HepG2 (cell line): ENCODE results near the gene APOBEC3H. TPM values are rescaled to one million over a fixed set of nuclear protein-coding genes. Genes with fewer than 3 reads are reported as not detected.

Experiments
- ATAC-seq: fragments of 200-7000 bp; cut with Tn5 transposase; 3 replicates; pipeline ENCODE4 v1.9.1; 2020; ENCODE audit warnings: mild to moderate bottlenecking, moderate library complexity
- BruUV-seq: library from RNA; stranded (reverse); fragments of 400-500 nt; replicated peaks from 2 replicates; lab custom pipeline; 2021; lab: Mats Ljungman, UMichigan
- CTCF ChIA-PET: fragments of 300-600 bp; formaldehyde crosslinking; extraction: SDS; loops from one replicate; lab custom pipeline; 2021; ENCODE audit warnings: low total read pairs, inconsistent platforms, low intra/inter-chr PET ratio; lab: Yijun Ruan, JAX
- POLR2A ChIA-PET: fragments of 350-600 bp; sonication (Branson Sonifier 250); formaldehyde crosslinking; loops from one replicate; lab custom pipeline; 2020; ENCODE audit warnings: antibody characterized with exemption, inconsistent platforms; lab: Yijun Ruan, JAX
- DNase-seq: peaks from one replicate; pipeline ENCODE4 v3.0.0-alpha.2; 2015; ENCODE audit warnings: low spot score
- FAIRE-seq: peaks from 3 replicates; lab custom pipeline; 2011; peaks lifted over from hg19 to GRCh38; lab: Jason Lieb, UNC
- H2AFZ ChIP-seq: one replicate; pipeline ENCODE4 v1.6.1; 2011; ENCODE audit warnings: low read length, inconsistent platforms
- H3K27ac ChIP-seq: fragments of 300-600 bp; 3 replicates; pipeline ENCODE4 v1.8.0; 2011; ENCODE audit warnings: mixed run types, mild to moderate bottlenecking, mixed read lengths, low read length, inconsistent platforms; ENCODE audit not compliant: insufficient read depth; ENCODE audit errors: extremely low read length
- H3K27me3 ChIP-seq, 2 experiments: fragments of 200-600 bp in 1 of 2; 2 replicates in 1 of 2; 3 replicates in 1 of 2; pipeline versions ENCODE4 v1.6.0 to v1.8.0; 2011; ENCODE audit warnings: low read length in 2 of 2, mild to moderate bottlenecking in 2 of 2, moderate library complexity in 2 of 2, inconsistent platforms in 1 of 2; ENCODE audit not compliant: insufficient read depth in 2 of 2, control insufficient read depth in 1 of 2
- H3K36me3 ChIP-seq, 2 experiments: fragments of 200-600 bp in 1 of 2; replicated peaks in 1 of 2; 2 replicates in 1 of 2; 3 replicates in 1 of 2; pipeline versions ENCODE4 v1.5.1 to v1.8.0; 2011; ENCODE audit warnings: low read length in 2 of 2, inconsistent platforms in 1 of 2; ENCODE audit not compliant: insufficient read depth in 2 of 2, control insufficient read depth in 1 of 2
- H3K4me1 ChIP-seq: 2 replicates; pipeline ENCODE4 v1.5.1; 2012; ENCODE audit warnings: low read length, inconsistent platforms; ENCODE audit not compliant: insufficient read depth
- H3K4me2 ChIP-seq: 2 replicates; pipeline ENCODE4 v1.6.0; 2011; ENCODE audit warnings: low read depth, low read length, inconsistent platforms
- H3K4me3 ChIP-seq, 3 experiments: fragments of 200-600 bp in 1 of 3; sonication (generic), shearing (Covaris generic) in 1 of 3; replicated peaks in 1 of 3; 2 replicates each; pipeline ENCODE4 v1.5.1; 2011 to 2016; ENCODE audit warnings: low read length in 3 of 3, inconsistent platforms in 2 of 3, low read depth in 2 of 3, mild to moderate bottlenecking in 2 of 3, control low read depth in 1 of 3, mixed read lengths in 1 of 3; ENCODE audit not compliant: insufficient read depth in 1 of 3
- H3K79me2 ChIP-seq: one replicate; pipeline ENCODE4 v1.6.1; 2011; ENCODE audit warnings: low read length, inconsistent platforms; ENCODE audit not compliant: insufficient read depth
- H3K9ac ChIP-seq: 2 replicates; pipeline ENCODE4 v1.6.0; 2011; ENCODE audit warnings: mild to moderate bottlenecking, low read depth, low read length, inconsistent platforms; ENCODE audit not compliant: insufficient read depth
- H3K9me3 ChIP-seq: 2 replicates; pipeline ENCODE4 v1.5.1; 2012; ENCODE audit warnings: mild to moderate bottlenecking, low read length
- H4K20me1 ChIP-seq: 2 replicates; pipeline ENCODE4 v1.6.0; 2011; ENCODE audit warnings: inconsistent platforms, mild to moderate bottlenecking, low read length, moderate library complexity; ENCODE audit not compliant: insufficient read depth
- ATRX ChIP-seq: sonication (generic); formaldehyde crosslinking; IDR thresholded peaks from 2 replicates; pipeline ENCODE4 v1.4.0; 2020; ENCODE audit warnings: missing genetic modification reagents, borderline replicate concordance
- BORCS8-MEF2B ChIP-seq: sonication (generic); formaldehyde crosslinking; IDR thresholded peaks from 2 replicates; pipeline ENCODE4 v1.8.0; 2022; ENCODE audit warnings: mild to moderate bottlenecking, missing genetic modification reagents
- CBX5 ChIP-seq: sonication (generic); formaldehyde crosslinking; IDR thresholded peaks from 2 replicates; pipeline ENCODE4 v1.4.0; 2020; ENCODE audit warnings: missing genetic modification reagents, borderline replicate concordance
- CC2D1A ChIP-seq: sonication (generic); formaldehyde crosslinking; IDR thresholded peaks from 2 replicates; pipeline ENCODE4 v1.8.1; 2023; ENCODE audit warnings: mild to moderate bottlenecking, missing genetic modification reagents
- CREBL2 ChIP-seq: sonication (generic); formaldehyde crosslinking; IDR thresholded peaks from 2 replicates; pipeline ENCODE4 v1.8.1; 2023; ENCODE audit warnings: missing genetic modification reagents, mild to moderate bottlenecking, borderline replicate concordance
- NR3C1 ChIP-seq: sonication (generic); formaldehyde crosslinking; IDR thresholded peaks from 2 replicates; pipeline ENCODE4 v1.4.0; 2020; ENCODE audit warnings: missing genetic modification reagents
- RAD21 ChIP-seq: fragments of 450-650 bp; formaldehyde crosslinking; IDR thresholded peaks from 2 replicates; pipeline ENCODE4 v1.5.0; 2020; ENCODE audit warnings: mild to moderate bottlenecking
- STAG1 ChIP-seq: sonication (generic); formaldehyde crosslinking; IDR thresholded peaks from 2 replicates; pipeline ENCODE4 v1.4.0; 2020; ENCODE audit warnings: missing genetic modification reagents
- ZNF124 ChIP-seq: sonication (generic); formaldehyde crosslinking; IDR thresholded peaks from 2 replicates; pipeline ENCODE4 v1.4.0; 2020; ENCODE audit warnings: missing genetic modification reagents
- ZNF333 ChIP-seq: sonication (generic); formaldehyde crosslinking; IDR thresholded peaks from 2 replicates; pipeline ENCODE4 v1.4.0; 2020; ENCODE audit warnings: mild to moderate bottlenecking, missing genetic modification reagents, borderline replicate concordance
- ZNF530 ChIP-seq: sonication (generic); formaldehyde crosslinking; IDR thresholded peaks from 2 replicates; pipeline ENCODE4 v1.5.0; 2020; ENCODE audit warnings: low read depth, mild to moderate bottlenecking, missing genetic modification reagents
- WGBS: methylation state at CpG from one replicate; pipeline ENCODE4 v1.1.6; 2017; ENCODE audit warnings: low lambda C conversion rate; 5-methylcytosine and 5-hydroxymethylcytosine counted together
- in situ Hi-C: cut with HindIII; loops from 2 replicates; pipeline ENCODE4 v1.10.0; 2017; ENCODE audit warnings: low pct_unique_long_range_greater_than_20kb; ENCODE audit not compliant: extremely low pct_ligation_motif_present
- intact Hi-C: fragments of 100-400 bp; cut with micrococcal nuclease; formaldehyde crosslinking; loops from one replicate; pipeline ENCODE4 v1.10.0; 2022; ENCODE audit not compliant: unreplicated experiment
- polyA plus RNA-seq, 8 experiments: library from polyadenylated mRNA; depleted of rRNA in 3 of 8; stranded (reverse) in 7 of 8; unstranded in 1 of 8; fragments of >200 nt; fragmentation: Illumina TruSeq in 4 of 8; extraction: Trizol in 4 of 8; gene quantifications; 2 replicates each; pipeline versions ENCODE4 v1.2.1 to v1.2.3, GENCODE V29; 2011 to 2016; ENCODE audit warnings: low read depth in 4 of 8, missing spikeins in 1 of 8, mixed read lengths in 1 of 8; ENCODE audit not compliant: insufficient read depth in 1 of 8
- total RNA-seq, 5 experiments: library from RNA; depleted of rRNA; stranded (reverse); fragments of >200 nt; fragmentation: Illumina TruSeq; extraction: Trizol; gene quantifications; 2 replicates each; pipeline ENCODE4 v1.2.3, GENCODE V29; 2016; ENCODE audit warnings: low read depth in 1 of 5
- TF ChIP-seq, protein P1 (sequence below): fragments of 450-650 bp; IDR thresholded peaks from 2 replicates; pipeline ENCODE4 v1.6.1; 2017; ENCODE audit warnings: mild to moderate bottlenecking
- TF ChIP-seq, protein P2 (sequence below): sonication (generic); formaldehyde crosslinking; IDR thresholded peaks from 2 replicates; pipeline ENCODE4 v1.8.0; 2022; ENCODE audit warnings: mild to moderate bottlenecking, missing genetic modification reagents, moderate library complexity
- TF ChIP-seq, protein P3 (sequence below): sonication (generic); formaldehyde crosslinking; IDR thresholded peaks from 2 replicates; pipeline ENCODE4 v1.4.0; 2020; ENCODE audit warnings: mild to moderate bottlenecking, low read depth, missing genetic modification reagents
- TF ChIP-seq, protein P4 (sequence below): IDR thresholded peaks from 2 replicates; pipeline ENCODE4 v1.6.1; 2016; ENCODE audit warnings: low read depth, borderline replicate concordance

Gene APOBEC3H
- total and polyA plus RNA-seq, 2 of the 13 experiments (the other 11 are each of a cell fraction or from before 2014, with no cell fraction given): 0.18 to 0.31 TPM

GRCh38 chr22:39149915-39150847 is 53.1 kb downstream of the APOBEC3H start:
- Histone ChIP-seq H3K27me3 (peaks cover 0 to 21% of the 10 kb centered on the region in 2 experiments; a peak in 4 of 5 replicates), H3K27ac (no peak overlapping the region), H3K9ac (no peak overlapping the region), H3K79me2 (no peaks in the 10 kb centered on the region), H3K36me3 (no peaks in the 10 kb centered on the region), H3K4me2 (no peak overlapping the region; the same call in 1 of the 2 replicates), H4K20me1 (no peaks in the 10 kb centered on the region), H3K4me3 (no peak overlapping the region), H2AFZ (no peak overlapping the region), H3K4me1 (peaks cover 57% of the 10 kb centered on the region), H3K9me3 (no peaks in the 10 kb centered on the region)
- DNase-seq: peak; percentile 31
- intact Hi-C loops (no loop called here), in situ Hi-C loops (no loop called here)
- no peak for FAIRE-seq
- ATAC-seq: peak; percentile 65
- BruUV-seq: TSS peak; percentile 28
- ChIA-PET CTCF (no interaction called here), POLR2A (interaction anchor here (1.7 to 2.6 kb wide), 2 partner anchors 169 kb away, joined by 10 to 38 read pairs; partner anchors contain the start of gene RPL3)
- WGBS: 60% methylated on average over 13 of the region's 16 CpGs
- no peak for TF ChIP-seq ZNF530 (CRISPR knock-in tag)
- TF ChIP-seq STAG1 (CRISPR knock-in tag): 0 out of 2 replicates have a peak, but pooled peaks have one; percentile 7
- TF ChIP-seq, protein P1, sequence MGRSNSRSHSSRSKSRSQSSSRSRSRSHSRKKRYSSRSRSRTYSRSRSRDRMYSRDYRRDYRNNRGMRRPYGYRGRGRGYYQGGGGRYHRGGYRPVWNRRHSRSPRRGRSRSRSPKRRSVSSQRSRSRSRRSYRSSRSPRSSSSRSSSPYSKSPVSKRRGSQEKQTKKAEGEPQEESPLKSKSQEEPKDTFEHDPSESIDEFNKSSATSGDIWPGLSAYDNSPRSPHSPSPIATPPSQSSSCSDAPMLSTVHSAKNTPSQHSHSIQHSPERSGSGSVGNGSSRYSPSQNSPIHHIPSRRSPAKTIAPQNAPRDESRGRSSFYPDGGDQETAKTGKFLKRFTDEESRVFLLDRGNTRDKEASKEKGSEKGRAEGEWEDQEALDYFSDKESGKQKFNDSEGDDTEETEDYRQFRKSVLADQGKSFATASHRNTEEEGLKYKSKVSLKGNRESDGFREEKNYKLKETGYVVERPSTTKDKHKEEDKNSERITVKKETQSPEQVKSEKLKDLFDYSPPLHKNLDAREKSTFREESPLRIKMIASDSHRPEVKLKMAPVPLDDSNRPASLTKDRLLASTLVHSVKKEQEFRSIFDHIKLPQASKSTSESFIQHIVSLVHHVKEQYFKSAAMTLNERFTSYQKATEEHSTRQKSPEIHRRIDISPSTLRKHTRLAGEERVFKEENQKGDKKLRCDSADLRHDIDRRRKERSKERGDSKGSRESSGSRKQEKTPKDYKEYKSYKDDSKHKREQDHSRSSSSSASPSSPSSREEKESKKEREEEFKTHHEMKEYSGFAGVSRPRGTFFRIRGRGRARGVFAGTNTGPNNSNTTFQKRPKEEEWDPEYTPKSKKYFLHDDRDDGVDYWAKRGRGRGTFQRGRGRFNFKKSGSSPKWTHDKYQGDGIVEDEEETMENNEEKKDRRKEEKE: no peak
- no peak for TF ChIP-seq CC2D1A (CRISPR knock-in tag)
- TF ChIP-seq ATRX: no peak
- TF ChIP-seq BORCS8-MEF2B (CRISPR knock-in tag): no peak
- TF ChIP-seq RAD21 (CRISPR knock-in tag): 0 out of 2 replicates have a peak, but pooled peaks have one; percentile 14
- TF ChIP-seq, protein P2, sequence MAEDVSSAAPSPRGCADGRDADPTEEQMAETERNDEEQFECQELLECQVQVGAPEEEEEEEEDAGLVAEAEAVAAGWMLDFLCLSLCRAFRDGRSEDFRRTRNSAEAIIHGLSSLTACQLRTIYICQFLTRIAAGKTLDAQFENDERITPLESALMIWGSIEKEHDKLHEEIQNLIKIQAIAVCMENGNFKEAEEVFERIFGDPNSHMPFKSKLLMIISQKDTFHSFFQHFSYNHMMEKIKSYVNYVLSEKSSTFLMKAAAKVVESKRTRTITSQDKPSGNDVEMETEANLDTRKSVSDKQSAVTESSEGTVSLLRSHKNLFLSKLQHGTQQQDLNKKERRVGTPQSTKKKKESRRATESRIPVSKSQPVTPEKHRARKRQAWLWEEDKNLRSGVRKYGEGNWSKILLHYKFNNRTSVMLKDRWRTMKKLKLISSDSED: no peak
- TF ChIP-seq CREBL2: no peak
- TF ChIP-seq, protein P3, sequence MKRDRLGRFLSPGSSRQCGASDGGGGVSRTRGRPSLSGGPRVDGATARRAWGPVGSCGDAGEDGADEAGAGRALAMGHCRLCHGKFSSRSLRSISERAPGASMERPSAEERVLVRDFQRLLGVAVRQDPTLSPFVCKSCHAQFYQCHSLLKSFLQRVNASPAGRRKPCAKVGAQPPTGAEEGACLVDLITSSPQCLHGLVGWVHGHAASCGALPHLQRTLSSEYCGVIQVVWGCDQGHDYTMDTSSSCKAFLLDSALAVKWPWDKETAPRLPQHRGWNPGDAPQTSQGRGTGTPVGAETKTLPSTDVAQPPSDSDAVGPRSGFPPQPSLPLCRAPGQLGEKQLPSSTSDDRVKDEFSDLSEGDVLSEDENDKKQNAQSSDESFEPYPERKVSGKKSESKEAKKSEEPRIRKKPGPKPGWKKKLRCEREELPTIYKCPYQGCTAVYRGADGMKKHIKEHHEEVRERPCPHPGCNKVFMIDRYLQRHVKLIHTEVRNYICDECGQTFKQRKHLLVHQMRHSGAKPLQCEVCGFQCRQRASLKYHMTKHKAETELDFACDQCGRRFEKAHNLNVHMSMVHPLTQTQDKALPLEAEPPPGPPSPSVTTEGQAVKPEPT: no peak
- no peak for TF ChIP-seq ZNF333 (CRISPR knock-in tag)
- no peak for TF ChIP-seq ZNF124 (CRISPR knock-in tag)
- TF ChIP-seq NR3C1 (CRISPR knock-in tag): no peak
- TF ChIP-seq CBX5: no peak
- TF ChIP-seq, protein P4, sequence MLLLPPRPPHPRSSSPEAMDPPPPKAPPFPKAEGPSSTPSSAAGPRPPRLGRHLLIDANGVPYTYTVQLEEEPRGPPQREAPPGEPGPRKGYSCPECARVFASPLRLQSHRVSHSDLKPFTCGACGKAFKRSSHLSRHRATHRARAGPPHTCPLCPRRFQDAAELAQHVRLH (CRISPR knock-in tag): no peak
